Ishikawa (cell line): ENCODE data around the gene SAP30.

Experiments
- CEBPB ChIP-seq: IDR thresholded peaks from 2 replicates; pipeline ENCODE4 v1.6.1; 2012
- YY1 ChIP-seq: IDR thresholded peaks from 2 replicates; pipeline ENCODE4 v1.6.1; 2012; ENCODE audit warnings: low read depth
- TF ChIP-seq, protein P1 (sequence below): IDR thresholded peaks from 2 replicates; pipeline ENCODE4 v1.6.1; 2012; ENCODE audit warnings: low read depth, mild to moderate bottlenecking

DNA sequence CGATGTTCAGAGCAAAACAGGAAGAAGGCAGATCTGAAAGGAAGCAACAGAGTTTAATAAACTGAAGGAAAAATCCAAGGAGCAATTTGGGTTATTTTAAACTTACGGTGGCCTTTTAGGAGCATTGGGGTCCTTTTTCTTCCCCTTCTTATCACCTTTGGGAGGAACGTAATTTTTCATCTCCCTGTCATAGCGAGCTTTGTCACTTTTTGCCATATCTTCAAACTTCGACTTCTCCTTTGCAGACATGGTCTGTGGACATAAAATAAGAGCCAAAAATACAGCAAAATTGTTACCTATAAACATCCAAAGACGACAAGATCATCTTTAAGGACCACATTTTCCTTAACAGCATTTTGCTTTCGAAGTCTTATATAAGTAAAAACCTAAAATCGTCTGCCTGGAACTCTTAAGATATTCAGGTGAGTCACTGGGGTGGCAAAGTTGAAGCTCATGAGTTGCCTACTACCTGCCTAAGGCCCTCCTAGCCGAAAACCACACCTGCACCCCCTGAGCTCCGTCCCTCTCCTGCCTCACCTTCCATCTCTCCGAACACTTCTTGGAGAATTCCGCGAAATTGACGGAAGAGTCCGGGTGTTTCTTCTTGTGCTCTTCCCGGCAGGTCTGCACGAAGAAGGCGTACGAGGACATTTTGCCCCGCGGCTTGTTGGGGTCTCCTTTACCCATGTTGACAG, 37.6 kb upstream of the SAP30 start:
- TF ChIP-seq CEBPB (no peak), YY1 (no peak)
- TF ChIP-seq, protein P1, sequence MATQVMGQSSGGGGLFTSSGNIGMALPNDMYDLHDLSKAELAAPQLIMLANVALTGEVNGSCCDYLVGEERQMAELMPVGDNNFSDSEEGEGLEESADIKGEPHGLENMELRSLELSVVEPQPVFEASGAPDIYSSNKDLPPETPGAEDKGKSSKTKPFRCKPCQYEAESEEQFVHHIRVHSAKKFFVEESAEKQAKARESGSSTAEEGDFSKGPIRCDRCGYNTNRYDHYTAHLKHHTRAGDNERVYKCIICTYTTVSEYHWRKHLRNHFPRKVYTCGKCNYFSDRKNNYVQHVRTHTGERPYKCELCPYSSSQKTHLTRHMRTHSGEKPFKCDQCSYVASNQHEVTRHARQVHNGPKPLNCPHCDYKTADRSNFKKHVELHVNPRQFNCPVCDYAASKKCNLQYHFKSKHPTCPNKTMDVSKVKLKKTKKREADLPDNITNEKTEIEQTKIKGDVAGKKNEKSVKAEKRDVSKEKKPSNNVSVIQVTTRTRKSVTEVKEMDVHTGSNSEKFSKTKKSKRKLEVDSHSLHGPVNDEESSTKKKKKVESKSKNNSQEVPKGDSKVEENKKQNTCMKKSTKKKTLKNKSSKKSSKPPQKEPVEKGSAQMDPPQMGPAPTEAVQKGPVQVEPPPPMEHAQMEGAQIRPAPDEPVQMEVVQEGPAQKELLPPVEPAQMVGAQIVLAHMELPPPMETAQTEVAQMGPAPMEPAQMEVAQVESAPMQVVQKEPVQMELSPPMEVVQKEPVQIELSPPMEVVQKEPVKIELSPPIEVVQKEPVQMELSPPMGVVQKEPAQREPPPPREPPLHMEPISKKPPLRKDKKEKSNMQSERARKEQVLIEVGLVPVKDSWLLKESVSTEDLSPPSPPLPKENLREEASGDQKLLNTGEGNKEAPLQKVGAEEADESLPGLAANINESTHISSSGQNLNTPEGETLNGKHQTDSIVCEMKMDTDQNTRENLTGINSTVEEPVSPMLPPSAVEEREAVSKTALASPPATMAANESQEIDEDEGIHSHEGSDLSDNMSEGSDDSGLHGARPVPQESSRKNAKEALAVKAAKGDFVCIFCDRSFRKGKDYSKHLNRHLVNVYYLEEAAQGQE, result no peak
